GM12878 (cell line): ENCODE results near the gene DIAPH2.

Experiments used
- SIN3A ChIP-seq: IDR thresholded peaks from 2 replicates; pipeline ENCODE4 v1.6.1; 2012; ENCODE audit warnings: low read depth, low read length, improper control_type of control experiment
- SUZ12 ChIP-seq: fragments of 200-600 bp; sonication (generic); IDR thresholded peaks from one replicate; pipeline ENCODE4 v1.6.1; 2018; ENCODE audit warnings: antibody characterized with exemption, mild to moderate bottlenecking; ENCODE audit not compliant: unreplicated experiment
- TCF7 ChIP-seq: IDR thresholded peaks from 2 replicates; pipeline ENCODE4 v1.6.1; 2014; ENCODE audit warnings: antibody characterized with exemption, borderline replicate concordance
- TF ChIP-seq, protein P1 (sequence below): fragments of 450-650 bp; IDR thresholded peaks from 2 replicates; pipeline ENCODE4 v1.6.1; 2016; ENCODE audit warnings: mild to moderate bottlenecking, moderate library complexity, borderline replicate concordance
- TF ChIP-seq, protein P2 (sequence below), 3 experiments: IDR thresholded peaks in 2 of 3; conservative IDR thresholded peaks in 1 of 3; 2 replicates each; pipeline ENCODE4 v1.5.1; 2011; ENCODE audit warnings: low read depth in 3 of 3, low read length in 3 of 3, mild to moderate bottlenecking in 3 of 3, control low read depth in 2 of 3, moderate library complexity in 2 of 3, inconsistent platforms in 1 of 3, mixed read lengths in 1 of 3; ENCODE audit not compliant: control insufficient read depth in 2 of 3, insufficient read depth in 1 of 3; ENCODE audit errors: extremely low read depth in 1 of 3

DNA sequence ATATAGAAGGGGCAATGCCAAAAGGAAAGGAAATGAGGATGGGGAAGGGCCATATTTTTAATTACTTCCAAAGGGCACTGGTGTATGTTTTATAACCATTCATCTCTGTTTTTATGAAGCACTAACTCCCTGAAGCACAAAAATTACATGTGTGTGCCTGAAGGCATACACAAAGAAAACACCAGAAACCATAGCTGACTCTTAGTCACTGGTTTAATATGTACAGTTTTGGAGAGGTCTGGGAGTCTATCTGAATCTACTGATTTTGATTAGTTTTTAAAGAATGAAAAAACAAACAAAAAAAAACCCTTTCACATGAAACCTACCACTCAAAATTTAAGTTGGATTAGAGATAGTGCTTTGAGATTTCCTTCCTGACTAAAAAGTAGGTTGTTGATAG lies 637.8 kb downstream of the DIAPH2 start:
- TF ChIP-seq, protein P1, sequence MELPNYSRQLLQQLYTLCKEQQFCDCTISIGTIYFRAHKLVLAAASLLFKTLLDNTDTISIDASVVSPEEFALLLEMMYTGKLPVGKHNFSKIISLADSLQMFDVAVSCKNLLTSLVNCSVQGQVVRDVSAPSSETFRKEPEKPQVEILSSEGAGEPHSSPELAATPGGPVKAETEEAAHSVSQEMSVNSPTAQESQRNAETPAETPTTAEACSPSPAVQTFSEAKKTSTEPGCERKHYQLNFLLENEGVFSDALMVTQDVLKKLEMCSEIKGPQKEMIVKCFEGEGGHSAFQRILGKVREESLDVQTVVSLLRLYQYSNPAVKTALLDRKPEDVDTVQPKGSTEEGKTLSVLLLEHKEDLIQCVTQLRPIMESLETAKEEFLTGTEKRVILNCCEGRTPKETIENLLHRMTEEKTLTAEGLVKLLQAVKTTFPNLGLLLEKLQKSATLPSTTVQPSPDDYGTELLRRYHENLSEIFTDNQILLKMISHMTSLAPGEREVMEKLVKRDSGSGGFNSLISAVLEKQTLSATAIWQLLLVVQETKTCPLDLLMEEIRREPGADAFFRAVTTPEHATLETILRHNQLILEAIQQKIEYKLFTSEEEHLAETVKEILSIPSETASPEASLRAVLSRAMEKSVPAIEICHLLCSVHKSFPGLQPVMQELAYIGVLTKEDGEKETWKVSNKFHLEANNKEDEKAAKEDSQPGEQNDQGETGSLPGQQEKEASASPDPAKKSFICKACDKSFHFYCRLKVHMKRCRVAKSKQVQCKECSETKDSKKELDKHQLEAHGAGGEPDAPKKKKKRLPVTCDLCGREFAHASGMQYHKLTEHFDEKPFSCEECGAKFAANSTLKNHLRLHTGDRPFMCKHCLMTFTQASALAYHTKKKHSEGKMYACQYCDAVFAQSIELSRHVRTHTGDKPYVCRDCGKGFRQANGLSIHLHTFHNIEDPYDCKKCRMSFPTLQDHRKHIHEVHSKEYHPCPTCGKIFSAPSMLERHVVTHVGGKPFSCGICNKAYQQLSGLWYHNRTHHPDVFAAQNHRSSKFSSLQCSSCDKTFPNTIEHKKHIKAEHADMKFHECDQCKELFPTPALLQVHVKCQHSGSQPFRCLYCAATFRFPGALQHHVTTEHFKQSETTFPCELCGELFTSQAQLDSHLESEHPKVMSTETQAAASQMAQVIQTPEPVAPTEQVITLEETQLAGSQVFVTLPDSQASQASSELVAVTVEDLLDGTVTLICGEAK: no peak
- TF ChIP-seq SUZ12 (no peak), TCF7 (no peak), SIN3A (no peak)
- TF ChIP-seq, protein P2, sequence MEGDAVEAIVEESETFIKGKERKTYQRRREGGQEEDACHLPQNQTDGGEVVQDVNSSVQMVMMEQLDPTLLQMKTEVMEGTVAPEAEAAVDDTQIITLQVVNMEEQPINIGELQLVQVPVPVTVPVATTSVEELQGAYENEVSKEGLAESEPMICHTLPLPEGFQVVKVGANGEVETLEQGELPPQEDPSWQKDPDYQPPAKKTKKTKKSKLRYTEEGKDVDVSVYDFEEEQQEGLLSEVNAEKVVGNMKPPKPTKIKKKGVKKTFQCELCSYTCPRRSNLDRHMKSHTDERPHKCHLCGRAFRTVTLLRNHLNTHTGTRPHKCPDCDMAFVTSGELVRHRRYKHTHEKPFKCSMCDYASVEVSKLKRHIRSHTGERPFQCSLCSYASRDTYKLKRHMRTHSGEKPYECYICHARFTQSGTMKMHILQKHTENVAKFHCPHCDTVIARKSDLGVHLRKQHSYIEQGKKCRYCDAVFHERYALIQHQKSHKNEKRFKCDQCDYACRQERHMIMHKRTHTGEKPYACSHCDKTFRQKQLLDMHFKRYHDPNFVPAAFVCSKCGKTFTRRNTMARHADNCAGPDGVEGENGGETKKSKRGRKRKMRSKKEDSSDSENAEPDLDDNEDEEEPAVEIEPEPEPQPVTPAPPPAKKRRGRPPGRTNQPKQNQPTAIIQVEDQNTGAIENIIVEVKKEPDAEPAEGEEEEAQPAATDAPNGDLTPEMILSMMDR (IDR thresholded peaks at IDR 0.05 in 2 of 3, conservative IDR thresholded peaks at IDR 0.05 in 1 of 3; ENCODE audit: control insufficient read depth in 2 of 3, extremely low read depth in 1 of 3, insufficient read depth in 1 of 3, low read depth in 3 of 3, low read length in 3 of 3): no peak
